HepG2 (cell line): Measurements from ENCODE around the gene THOC5. TPM values are rescaled to one million over a fixed set of nuclear protein-coding genes. Genes with fewer than 3 reads are reported as not detected.

Source experiments
- AHDC1 ChIP-seq: sonication (generic); formaldehyde crosslinking; IDR thresholded peaks from 2 replicates; pipeline ENCODE4 v1.5.1; 2020; ENCODE audit warnings: mild to moderate bottlenecking, missing genetic modification reagents, borderline replicate concordance
- ARID5B ChIP-seq: IDR thresholded peaks from 2 replicates; pipeline ENCODE4 v1.4.0; 2020; ENCODE audit warnings: mild to moderate bottlenecking, missing genetic modification reagents
- BCL6 ChIP-seq: IDR thresholded peaks from 2 replicates; pipeline ENCODE4 v1.6.1; 2016; ENCODE audit warnings: missing genetic modification reagents, missing compliant biosample characterization
- CBX1 ChIP-seq: IDR thresholded peaks from one replicate; pipeline ENCODE4 v1.6.1; 2016; ENCODE audit warnings: antibody characterized with exemption, low read depth
- CHD2 ChIP-seq: IDR thresholded peaks from 2 replicates; pipeline ENCODE4 v1.6.1; 2011; ENCODE audit warnings: low read depth, low read length, improper control_type of control experiment
- GABPA ChIP-seq, 2 experiments: IDR thresholded peaks; 2 replicates each; pipeline ENCODE4 v1.6.1; 2011 to 2016; ENCODE audit warnings: low read depth in 2 of 2, low read length in 1 of 2, missing biosample characterization in 1 of 2, missing genetic modification characterization in 1 of 2
- HDAC2 ChIP-seq: sonication (generic); formaldehyde crosslinking; IDR thresholded peaks from 2 replicates; pipeline ENCODE4 v1.4.0; 2020; ENCODE audit warnings: missing genetic modification reagents
- NCOR1 ChIP-seq: fragments of 200-600 bp; sonication (generic); IDR thresholded peaks from 2 replicates; pipeline ENCODE4 v1.7.0; 2017; ENCODE audit warnings: antibody characterized with exemption, low read length, borderline replicate concordance
- PPARG ChIP-seq: conservative IDR thresholded peaks from 2 replicates; pipeline ENCODE4 v1.6.1; 2016; ENCODE audit warnings: missing biosample characterization, missing genetic modification reagents
- RXRA ChIP-seq: sonication (generic); formaldehyde crosslinking; IDR thresholded peaks from 2 replicates; pipeline ENCODE4 v1.5.1; 2020; ENCODE audit warnings: missing genetic modification reagents
- SOX6 ChIP-seq, 2 experiments: fragments of 450-650 bp in 1 of 2; sonication (generic) in 1 of 2; formaldehyde crosslinking in 1 of 2; IDR thresholded peaks; 2 replicates each; pipeline versions ENCODE4 v1.4.0 to v1.6.1; 2017 to 2020; ENCODE audit warnings: antibody characterized with exemption in 1 of 2, mild to moderate bottlenecking in 1 of 2, missing genetic modification reagents in 1 of 2
- ZNF281 ChIP-seq: sonication (generic); formaldehyde crosslinking; IDR thresholded peaks from 2 replicates; pipeline ENCODE4 v1.4.0; 2020; ENCODE audit warnings: missing genetic modification reagents, borderline replicate concordance
- ZNF768 ChIP-seq: sonication (generic); formaldehyde crosslinking; IDR thresholded peaks from 2 replicates; pipeline ENCODE4 v1.4.0; 2020; ENCODE audit warnings: missing genetic modification reagents
- polyA plus RNA-seq, 8 experiments: library from polyadenylated mRNA; depleted of rRNA in 3 of 8; stranded (reverse) in 7 of 8; unstranded in 1 of 8; fragments of >200 nt; fragmentation: Illumina TruSeq in 4 of 8; extraction: Trizol in 4 of 8; gene quantifications; 2 replicates each; pipeline versions ENCODE4 v1.2.1 to v1.2.3, GENCODE V29; 2011 to 2016; ENCODE audit warnings: low read depth in 4 of 8, missing spikeins in 1 of 8, mixed read lengths in 1 of 8; ENCODE audit not compliant: insufficient read depth in 1 of 8
- total RNA-seq, 5 experiments: library from RNA; depleted of rRNA; stranded (reverse); fragments of >200 nt; fragmentation: Illumina TruSeq; extraction: Trizol; gene quantifications; 2 replicates each; pipeline ENCODE4 v1.2.3, GENCODE V29; 2016; ENCODE audit warnings: low read depth in 1 of 5

THOC5 gene
- total and polyA plus RNA-seq, 2 of the 13 experiments (the other 11 are each of a cell fraction or from before 2014, with no cell fraction given): 45.8 to 46.7 TPM

GRCh38 chr22:29574762-29575450 lies 21.3 kb upstream of the THOC5 start (continued):
- TF ChIP-seq BCL6 (peak; percentile 91), RXRA (CRISPR knock-in tag) (peak; percentile 49; the same call in 1 of the 2 replicates), CHD2 (peak; percentile 64; the same call in 1 of the 2 replicates), NCOR1 (peak; percentile 41; the same call in 1 of the 2 replicates), SOX6 (IDR thresholded peaks at IDR 0.05) (no peak), SOX6 (CRISPR knock-in tag; IDR thresholded peaks at IDR 0.05) (0 out of 2 replicates have a peak, but pooled peaks have one; percentile 41), ZNF281 (CRISPR knock-in tag) (no peak), ZNF768 (CRISPR knock-in tag) (peak; percentile 34; the same call in 1 of the 2 replicates), PPARG (peak; percentile 99), CBX1 (peak; percentile 44), HDAC2 (peak; percentile 46; the same call in 1 of the 2 replicates), AHDC1 (CRISPR knock-in tag) (peak; percentile 61; the same call in 1 of the 2 replicates), GABPA (IDR thresholded peaks at IDR 0.05; ENCODE audit: low read depth, low read length) (no peak), GABPA (CRISPR knock-in tag; IDR thresholded peaks at IDR 0.05; ENCODE audit: low read depth) (0 out of 2 replicates have a peak, but pooled peaks have one; percentile 16), ARID5B (peak; percentile 55)
